Mucosa of descending colon (tissue), 3 donors: ENCODE results near the gene CLIC1. TPM values are rescaled to one million over a fixed set of nuclear protein-coding genes. Genes with fewer than 3 reads are reported as not detected.

Experiments
- ATAC-seq: fragments of 200-7000 bp; cut with Tn5 transposase; one replicate; pipeline ENCODE4 v1.9.1; 2020; ENCODE audit warnings: mild to moderate bottlenecking, moderate library complexity
- DNase-seq, 3 donors: peaks; one replicate each; pipeline ENCODE4 v3.0.0-alpha.2; 2020
- H3K36me3 ChIP-seq: fragments of 200-600 bp; one replicate; pipeline ENCODE4 v1.8.0; 2021; ENCODE audit warnings: low read depth, mild to moderate bottlenecking
- H3K4me1 ChIP-seq: fragments of 200-600 bp; one replicate; pipeline ENCODE4 v1.8.0; 2021; ENCODE audit warnings: low read depth, mild to moderate bottlenecking
- H3K4me3 ChIP-seq: fragments of 200-600 bp; one replicate; pipeline ENCODE4 v1.8.0; 2021; ENCODE audit warnings: mild to moderate bottlenecking
- H3K9me3 ChIP-seq: fragments of 200-600 bp; one replicate; pipeline ENCODE4 v1.8.0; 2021; ENCODE audit warnings: mild to moderate bottlenecking
- intact Hi-C, 2 donors: fragments of 100-400 bp; cut with DNase I in 1 of 2; cut with micrococcal nuclease in 1 of 2; formaldehyde crosslinking; loops; one replicate each; pipeline versions ENCODE4 v1.11.0 to v1.11.1; 2022; cut with DNase I, micrococcal nuclease
- total RNA-seq, 3 donors: library from RNA; stranded (reverse); fragmentation: NEBNext Ultra II Directional in 2 of 3; extraction: Animal tissue kit (Norgen Biotek cat#: 25700) in 2 of 3; gene quantifications; one replicate each; pipeline versions ENCODE4 v1.2.1 to v1.2.4, GENCODE V29; 2021 to 2023
- TF ChIP-seq, protein P1 (sequence below): fragments of 200-600 bp; IDR thresholded peaks from one replicate; pipeline ENCODE4 v1.8.0; 2022; ENCODE audit warnings: antibody characterized with exemption, mild to moderate bottlenecking
- donor health status: DM: no; HTN: no; CAD: no; lungs with moderate emphysema.
- donor health status: DM: no; HTN: no; CAD: no.
- donor health status: DM: no; HTN: yes; CAD: no.

The CLIC1 gene
- total RNA-seq, 3 donors from 2014 or later, result 269 to 555 (median 441) TPM

DNA sequence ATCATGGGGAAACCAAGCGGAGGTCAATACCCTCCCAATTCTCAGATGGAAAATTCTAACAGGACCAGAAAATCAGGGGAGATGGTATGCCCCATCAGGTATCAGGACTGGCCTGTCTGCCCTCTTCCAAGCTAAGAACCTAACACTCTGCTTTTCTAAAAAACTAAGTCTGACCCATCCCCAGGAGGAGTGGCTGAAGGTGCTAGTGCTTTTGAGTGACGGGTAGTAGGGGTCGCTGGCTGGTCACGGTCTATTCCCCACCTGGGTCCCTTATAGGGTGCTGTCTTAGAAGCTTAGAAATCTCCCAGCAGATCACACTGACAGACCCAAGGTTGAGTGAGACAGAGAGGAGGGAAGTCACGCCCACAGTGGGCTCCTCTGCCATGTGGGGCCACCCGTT lies 42.8 kb downstream of the CLIC1 start:
- TF ChIP-seq, protein P1, sequence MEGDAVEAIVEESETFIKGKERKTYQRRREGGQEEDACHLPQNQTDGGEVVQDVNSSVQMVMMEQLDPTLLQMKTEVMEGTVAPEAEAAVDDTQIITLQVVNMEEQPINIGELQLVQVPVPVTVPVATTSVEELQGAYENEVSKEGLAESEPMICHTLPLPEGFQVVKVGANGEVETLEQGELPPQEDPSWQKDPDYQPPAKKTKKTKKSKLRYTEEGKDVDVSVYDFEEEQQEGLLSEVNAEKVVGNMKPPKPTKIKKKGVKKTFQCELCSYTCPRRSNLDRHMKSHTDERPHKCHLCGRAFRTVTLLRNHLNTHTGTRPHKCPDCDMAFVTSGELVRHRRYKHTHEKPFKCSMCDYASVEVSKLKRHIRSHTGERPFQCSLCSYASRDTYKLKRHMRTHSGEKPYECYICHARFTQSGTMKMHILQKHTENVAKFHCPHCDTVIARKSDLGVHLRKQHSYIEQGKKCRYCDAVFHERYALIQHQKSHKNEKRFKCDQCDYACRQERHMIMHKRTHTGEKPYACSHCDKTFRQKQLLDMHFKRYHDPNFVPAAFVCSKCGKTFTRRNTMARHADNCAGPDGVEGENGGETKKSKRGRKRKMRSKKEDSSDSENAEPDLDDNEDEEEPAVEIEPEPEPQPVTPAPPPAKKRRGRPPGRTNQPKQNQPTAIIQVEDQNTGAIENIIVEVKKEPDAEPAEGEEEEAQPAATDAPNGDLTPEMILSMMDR, result no peak
- H3K4me3 ChIP-seq, result no peak overlapping the region
- H3K9me3 ChIP-seq, result no peaks in the 10 kb centered on the region
- ATAC-seq (no peak), DNase-seq (no peak)
- intact Hi-C loops, result no loop called here
- no peaks in the 10 kb centered on the region for H3K4me1 ChIP-seq
- peaks cover 5% of the 10 kb centered on the region for H3K36me3 ChIP-seq

DNA sequence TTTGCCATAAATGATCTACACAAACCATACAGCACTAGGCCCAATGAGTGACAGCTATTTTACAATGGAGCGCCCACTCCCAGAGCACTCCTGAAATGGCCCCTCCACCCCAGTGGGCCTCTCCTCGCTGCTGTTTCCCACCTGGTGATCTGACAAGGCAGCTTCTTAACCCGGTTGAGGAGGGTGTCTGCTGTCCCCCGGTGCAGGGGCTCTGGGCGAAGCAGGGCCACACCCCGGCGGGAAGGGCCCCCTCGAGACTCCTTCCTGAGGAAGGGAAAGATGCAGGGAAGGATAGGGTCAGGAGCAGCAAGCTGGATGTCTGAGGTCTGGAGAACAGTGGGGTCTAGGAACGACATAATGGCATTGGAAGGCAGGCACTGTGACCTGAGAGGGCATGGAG lies 43.4 kb downstream of the CLIC1 start:
- H3K4me1 ChIP-seq, result no peaks in the 10 kb centered on the region
- TF ChIP-seq, protein P1, result no peak
- no peak for ATAC-seq
- DNase-seq, result no peak
- intact Hi-C loops, result no loop called here
- H3K4me3 ChIP-seq, result no peak overlapping the region
- H3K36me3 ChIP-seq, result peaks cover 6% of the 10 kb centered on the region
- no peaks in the 10 kb centered on the region for H3K9me3 ChIP-seq

DNA sequence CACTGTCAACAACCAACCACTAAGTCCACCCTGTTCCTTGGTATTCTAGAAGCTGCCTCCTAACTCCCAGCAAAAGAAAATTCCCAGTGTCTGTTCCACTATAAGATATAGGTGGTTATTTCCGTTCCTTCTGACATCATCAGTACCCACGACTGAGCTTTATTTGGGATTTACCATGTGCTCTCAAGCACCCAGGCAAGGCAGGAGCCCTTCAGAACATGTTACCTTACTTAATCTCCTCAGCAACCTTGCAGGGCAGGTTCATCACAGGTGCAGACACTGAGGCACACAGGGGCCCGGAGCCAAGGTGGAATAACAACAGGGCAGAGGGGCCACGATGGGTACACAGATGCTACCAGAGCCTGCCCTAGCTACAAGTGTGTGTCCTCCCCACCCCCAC lies 44.0 kb downstream of the CLIC1 start:
- no peak for ATAC-seq
- Histone ChIP-seq H3K36me3 (peaks cover 7% of the 10 kb centered on the region), H3K4me3 (no peak overlapping the region), H3K9me3 (no peaks in the 10 kb centered on the region), H3K4me1 (no peaks in the 10 kb centered on the region)
- intact Hi-C loops, result no loop called here
- no peak for DNase-seq
- TF ChIP-seq, protein P1, result no peak

DNA sequence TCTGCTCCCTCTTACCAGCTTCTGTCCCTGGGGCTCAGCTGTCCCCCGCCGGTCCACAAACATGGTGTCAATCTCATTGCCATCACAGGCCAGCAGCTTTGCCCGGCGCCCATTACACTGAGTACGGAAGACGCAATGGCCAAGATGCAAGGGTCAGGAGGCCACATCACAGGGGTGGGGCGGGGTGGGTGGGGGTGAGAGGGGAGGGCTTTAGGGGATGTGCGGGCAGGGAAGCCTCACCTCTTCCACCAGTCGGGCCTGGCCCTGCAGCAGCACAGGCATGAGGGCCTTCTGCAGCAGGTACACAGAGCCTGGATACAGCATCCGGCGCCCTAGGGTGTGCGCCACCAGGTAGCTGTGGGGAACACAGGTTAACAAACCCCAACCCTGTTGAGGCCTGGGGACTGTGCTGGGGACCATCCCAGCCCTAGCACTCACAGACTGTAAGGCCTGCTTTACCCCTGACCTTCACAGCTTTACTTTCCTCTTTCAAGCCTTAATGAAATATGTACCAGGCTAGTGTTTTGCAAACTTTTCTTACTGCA lies 44.7 kb downstream of the CLIC1 start:
- ATAC-seq, result no peak
- DNase-seq, result no peak
- TF ChIP-seq, protein P1, result no peak
- intact Hi-C loops, result no loop called here
- Histone ChIP-seq H3K36me3 (peaks cover 11% of the 10 kb centered on the region), H3K4me3 (no peak overlapping the region), H3K9me3 (no peaks in the 10 kb centered on the region), H3K4me1 (no peaks in the 10 kb centered on the region)

DNA sequence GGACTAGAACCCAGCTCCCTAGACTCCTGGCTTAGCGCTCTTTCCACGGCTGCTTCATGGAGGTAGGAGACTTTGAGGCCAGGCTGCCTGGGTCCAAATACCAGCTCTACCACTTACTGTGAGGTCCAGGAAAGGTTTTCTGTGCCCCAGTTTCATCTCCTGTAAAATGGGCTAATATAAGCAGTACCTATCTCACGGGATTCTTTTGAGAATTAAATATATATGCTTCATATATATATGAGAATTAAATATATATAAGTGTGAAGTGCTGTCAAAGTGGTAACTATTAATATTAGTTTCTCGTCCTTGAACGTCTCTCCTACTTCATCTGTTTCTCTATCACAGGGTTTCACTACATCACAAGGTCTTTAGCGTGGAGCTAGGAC lies 45.3 kb downstream of the CLIC1 start:
- Histone ChIP-seq H3K4me1 (no peaks in the 10 kb centered on the region), H3K4me3 (no peak overlapping the region), H3K36me3 (peaks cover 13% of the 10 kb centered on the region), H3K9me3 (no peaks in the 10 kb centered on the region)
- DNase-seq (no peak), ATAC-seq (no peak)
- intact Hi-C loops, result no loop called here
- TF ChIP-seq, protein P1, result no peak
